Measurements from ENCODE around the gene CHST3.

GRCh38 chr10:71964743-71965515 lies 734 bp downstream of the CHST3 start:
- TF ChIP-seq, protein P1, sequence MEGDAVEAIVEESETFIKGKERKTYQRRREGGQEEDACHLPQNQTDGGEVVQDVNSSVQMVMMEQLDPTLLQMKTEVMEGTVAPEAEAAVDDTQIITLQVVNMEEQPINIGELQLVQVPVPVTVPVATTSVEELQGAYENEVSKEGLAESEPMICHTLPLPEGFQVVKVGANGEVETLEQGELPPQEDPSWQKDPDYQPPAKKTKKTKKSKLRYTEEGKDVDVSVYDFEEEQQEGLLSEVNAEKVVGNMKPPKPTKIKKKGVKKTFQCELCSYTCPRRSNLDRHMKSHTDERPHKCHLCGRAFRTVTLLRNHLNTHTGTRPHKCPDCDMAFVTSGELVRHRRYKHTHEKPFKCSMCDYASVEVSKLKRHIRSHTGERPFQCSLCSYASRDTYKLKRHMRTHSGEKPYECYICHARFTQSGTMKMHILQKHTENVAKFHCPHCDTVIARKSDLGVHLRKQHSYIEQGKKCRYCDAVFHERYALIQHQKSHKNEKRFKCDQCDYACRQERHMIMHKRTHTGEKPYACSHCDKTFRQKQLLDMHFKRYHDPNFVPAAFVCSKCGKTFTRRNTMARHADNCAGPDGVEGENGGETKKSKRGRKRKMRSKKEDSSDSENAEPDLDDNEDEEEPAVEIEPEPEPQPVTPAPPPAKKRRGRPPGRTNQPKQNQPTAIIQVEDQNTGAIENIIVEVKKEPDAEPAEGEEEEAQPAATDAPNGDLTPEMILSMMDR (IDR thresholded peaks at IDR 0.05), result no peak
- no peak for TF ChIP-seq EP300 (IDR thresholded peaks at IDR 0.05)
- no peak for TF ChIP-seq POLR2A (IDR thresholded peaks at IDR 0.05)

Measured in tibial nerve (tissue), 4 donors.